HG02588 (cell line): ENCODE results near the gene GABRB1.

Experiments
- ATAC-seq: cut with Tn5 transposase; IDR thresholded peaks from one replicate; pipeline ENCODE4 v1.9.1; 2021; ENCODE audit warnings: mild to moderate bottlenecking, moderate library complexity; ENCODE audit not compliant: unreplicated experiment

The GABRB1 gene

DNA sequence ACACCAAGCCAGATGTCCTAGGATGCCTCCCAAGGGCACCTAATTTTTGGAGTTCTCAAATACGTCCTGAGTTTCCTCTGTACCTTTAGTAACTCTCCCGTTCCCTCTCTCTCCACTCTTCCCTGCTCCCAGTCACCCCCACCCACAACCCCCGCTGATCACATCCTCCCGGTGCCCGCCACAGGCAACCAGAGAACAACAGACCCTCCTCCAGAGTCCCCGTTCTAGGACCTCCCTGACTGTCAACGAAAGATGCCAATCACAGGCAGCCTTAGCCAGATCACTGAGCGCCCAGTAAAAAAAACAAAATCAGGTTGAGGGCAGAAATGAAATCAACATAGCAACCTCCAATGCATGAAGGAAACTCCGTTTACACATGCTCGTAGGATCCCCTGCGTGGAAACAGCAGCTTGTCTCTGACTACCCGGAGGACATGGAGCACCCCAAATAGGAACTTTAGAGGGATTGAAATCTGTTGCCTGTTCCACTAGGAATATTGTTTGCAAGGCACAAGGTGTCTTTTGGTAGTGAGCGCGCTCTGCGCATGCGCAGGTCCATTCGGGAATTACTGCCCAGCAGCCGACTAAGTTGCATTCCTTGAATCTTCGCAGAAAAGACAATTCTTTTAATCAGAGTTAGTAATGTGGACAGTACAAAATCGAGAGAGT lies at the start of gene GABRB1:
Gene GABRB1 (plus strand): TSS at position 557 of the 668 bp plus-strand sequence.
- no peak for ATAC-seq

DNA sequence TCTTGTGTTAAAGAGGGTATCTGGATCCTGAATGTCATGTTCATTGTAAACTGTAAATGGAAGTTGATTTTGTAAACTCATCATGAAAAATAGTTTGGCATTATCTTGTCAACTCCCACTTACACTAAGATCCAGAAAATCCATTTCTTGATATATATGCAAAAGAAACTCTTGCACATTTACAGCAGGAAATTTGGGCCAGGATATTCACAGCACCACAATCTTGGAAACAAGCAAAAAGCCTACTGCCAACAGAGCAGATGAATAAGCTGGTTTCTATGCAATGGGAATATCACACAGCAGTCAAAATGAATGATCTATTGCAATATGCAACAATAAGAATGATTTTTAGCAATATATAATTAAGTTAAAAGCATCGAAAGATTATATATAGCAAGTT lies 46.6 kb upstream of the GABRB1 start:
- no peak for ATAC-seq

DNA sequence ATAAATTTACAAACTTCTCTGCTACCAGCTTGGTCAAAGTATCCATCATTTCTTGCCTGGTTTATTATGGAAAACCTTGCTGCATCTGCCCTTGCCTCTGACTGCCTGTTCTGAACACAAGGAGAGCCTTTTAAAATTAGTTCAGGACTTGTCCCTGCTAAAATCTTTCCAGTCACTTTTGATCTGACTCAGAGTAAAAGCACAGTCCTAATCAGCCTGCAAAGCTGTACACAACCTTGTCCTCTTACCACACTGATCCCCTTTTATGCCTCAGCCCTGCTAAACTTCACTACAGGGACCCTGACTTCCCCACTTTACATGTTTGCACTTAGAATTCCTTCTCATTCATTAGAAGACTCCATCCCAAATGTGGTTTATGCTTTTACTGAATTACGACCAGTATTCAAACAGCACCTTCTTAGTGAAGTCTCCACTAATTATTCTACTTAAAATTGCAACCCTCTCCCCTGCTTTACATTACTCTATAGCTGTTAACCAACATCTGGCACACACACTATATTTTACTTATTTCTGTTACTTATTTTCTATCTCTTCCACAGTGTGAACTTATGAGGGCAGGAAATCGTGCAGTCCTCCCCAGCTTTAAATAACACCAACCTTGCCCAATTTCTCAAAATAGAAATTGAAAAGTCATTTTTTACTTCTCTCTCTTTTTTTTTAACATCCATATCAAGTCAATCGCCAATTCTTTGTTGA lies 44.3 kb upstream of the GABRB1 start:
- ATAC-seq: no peak

GRCh38 chr4:46992338-46992737 lies 39.0 kb upstream of the GABRB1 start:
- no peak for ATAC-seq

- ATAC-seq: no peak
Observed at GRCh38 chr4:46993075-46994006, 38.0 kb upstream of the GABRB1 start, which contains the start of gene GABRA4. Gene GABRA4, minus strand, starts transcription at chr4:46993581. Its CDS starts 157 bp downstream, at chr4:46993424.

DNA sequence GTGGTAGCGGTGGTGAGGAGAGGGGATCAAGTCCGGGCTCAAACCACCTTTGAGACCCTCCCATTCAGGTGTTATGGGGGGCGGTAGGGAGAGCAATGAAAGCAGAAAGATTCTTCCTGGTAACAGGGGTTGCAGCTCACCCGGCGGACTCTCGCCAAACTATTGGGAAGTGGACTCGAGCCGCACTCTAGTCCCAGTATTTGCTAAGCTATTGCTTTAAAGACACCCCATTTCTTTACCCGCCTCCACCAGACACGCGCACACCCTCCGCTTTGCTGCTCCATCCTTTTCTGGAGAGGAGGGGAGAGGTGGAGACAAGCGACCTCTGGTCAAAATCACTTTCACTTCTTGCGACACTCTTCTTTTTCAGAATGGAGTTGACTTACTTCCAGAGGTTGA lies 37.4 kb upstream of the GABRB1 start:
- no peak for ATAC-seq

GRCh38 chr4:46999566-46999965 lies 31.8 kb upstream of the GABRB1 start:
- no peak for ATAC-seq

DNA sequence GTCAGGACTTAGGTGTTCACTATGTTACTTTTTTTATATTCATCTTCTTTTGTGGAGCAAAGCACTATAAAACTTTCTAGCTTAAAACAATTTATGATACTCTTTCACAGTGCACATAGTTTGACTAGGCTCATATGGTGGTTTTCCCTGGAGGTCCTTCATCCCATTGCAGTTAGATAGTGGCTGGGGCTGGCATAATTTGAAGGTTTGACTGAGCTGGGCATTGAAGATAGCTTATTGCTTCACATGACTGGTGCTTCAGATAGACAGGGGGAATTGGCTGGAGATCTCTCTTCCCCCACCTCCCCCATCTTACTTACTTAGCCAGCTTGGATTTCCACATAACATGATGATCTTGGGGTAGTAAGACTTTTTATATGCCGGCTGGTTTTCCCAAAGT lies 31.0 kb upstream of the GABRB1 start:
- no peak for ATAC-seq

- no peak for ATAC-seq
Observed at GRCh38 chr4:47002580-47002979, 28.8 kb upstream of the GABRB1 start.

GRCh38 chr4:47010347-47010911 lies 20.9 kb upstream of the GABRB1 start:
- no peak for ATAC-seq

DNA sequence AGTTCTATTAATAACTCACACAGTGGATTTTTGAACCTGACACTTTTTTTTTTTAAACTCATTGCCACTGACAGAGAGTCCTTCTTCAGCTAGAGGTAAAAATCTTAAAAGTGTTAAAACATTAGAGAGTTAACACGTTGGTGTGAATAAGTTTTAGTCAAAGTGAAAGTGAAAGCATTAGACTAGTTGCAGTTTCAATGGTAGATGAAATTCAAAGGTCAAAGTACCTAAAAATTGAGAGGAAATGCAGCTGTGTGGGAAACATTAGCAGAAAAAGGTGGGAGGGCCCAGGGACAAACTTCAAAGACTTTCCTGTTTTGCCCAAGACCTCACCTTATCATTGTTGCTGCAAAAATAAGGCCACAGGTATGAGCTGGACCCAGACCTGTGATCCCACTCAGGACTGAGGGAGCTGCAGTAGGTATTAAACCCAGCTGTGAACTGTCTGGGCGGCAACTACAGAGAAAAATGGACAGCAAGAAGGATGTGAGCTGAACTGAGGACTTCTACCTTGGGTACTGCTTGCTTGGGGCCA lies 20.4 kb upstream of the GABRB1 start:
- peak; percentile 86 for ATAC-seq

GRCh38 chr4:47012676-47013075 lies 18.7 kb upstream of the GABRB1 start:
- no peak for ATAC-seq

- no peak for ATAC-seq
Observed at GRCh38 chr4:47013373-47013772, 18.0 kb upstream of the GABRB1 start.

DNA sequence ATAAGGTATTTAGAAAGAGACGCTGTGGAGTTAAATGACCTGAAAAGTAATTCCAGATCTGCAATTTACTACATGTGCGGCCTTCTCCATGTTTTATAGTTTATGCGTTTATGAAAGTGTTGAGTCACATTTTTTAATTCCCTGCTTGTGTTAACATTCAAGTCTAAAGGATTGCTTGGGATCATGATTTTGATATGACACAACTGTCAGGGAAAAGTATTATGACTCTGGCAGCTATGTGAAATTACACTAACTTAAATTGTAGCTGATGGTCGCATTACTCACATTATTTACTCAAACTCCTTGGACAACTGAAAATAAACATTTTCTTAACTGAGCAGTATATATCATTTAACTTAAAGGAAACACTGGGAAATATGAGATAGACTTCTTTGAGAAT lies 14.3 kb upstream of the GABRB1 start:
- no peak for ATAC-seq

GRCh38 chr4:47017494-47017893 lies 13.9 kb upstream of the GABRB1 start:
- ATAC-seq: no peak

DNA sequence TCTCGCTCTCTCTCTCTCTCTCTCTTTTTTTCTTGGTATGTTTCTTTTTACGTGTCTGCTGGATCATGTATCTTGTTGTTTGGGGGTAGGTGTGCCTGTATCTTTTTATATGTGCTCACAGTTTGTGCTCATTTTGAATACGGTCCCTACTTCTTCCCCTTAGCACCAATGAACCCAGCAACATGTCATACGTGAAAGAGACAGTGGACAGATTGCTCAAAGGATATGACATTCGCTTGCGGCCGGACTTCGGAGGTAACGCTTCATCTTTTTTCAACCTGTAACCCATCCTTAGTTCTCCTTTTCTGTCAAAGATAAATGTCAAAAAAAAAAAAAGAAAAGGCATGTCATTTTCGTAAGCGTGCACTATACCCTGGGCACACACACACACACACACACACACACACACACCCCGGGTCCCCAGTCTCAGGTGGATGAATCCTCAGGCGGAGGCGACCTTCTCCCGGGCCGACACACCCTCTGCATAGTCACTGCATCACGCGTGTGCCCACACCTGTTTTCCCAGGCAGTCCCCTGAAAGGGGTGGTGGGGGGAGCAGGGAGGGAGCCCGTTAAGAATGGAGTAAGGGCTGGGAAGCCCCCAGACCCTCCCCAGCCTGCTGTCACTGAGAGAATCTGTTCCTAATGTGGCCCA lies 511 bp downstream of the GABRB1 start:
- ATAC-seq: no peak

DNA sequence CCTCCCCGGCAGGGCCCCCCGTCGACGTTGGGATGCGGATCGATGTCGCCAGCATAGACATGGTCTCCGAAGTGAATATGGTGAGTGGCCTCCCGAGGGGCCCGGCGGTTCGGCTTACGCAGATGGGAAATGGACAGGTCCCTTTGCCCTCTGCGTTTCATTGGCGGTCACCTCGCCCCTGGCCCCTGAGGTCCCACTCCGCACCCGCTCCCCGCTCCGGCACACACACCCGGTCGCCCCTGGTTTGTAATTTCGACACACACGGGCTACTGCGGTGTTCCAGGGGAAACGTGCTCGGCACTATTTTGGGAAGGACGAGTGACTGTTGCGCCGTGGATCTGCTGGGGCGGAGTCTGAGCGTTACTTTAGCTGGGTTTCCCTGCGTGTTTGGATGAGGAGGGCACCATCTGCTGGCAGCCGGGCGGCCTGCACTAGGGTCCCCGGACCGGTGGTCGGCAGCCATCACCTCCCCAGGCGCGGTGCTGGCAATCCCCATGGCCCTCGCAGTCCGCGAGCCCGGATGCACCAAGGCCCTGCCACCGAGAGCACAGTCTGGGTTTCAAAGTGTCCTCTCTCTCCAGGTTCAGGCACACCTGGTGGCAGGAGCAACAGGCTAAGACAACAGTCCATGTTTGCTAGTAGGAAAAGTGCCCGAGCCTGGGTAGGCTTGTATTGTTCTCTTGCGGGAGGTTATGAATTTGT lies 1.2 kb downstream of the GABRB1 start:
- peak; percentile 93 for ATAC-seq

DNA sequence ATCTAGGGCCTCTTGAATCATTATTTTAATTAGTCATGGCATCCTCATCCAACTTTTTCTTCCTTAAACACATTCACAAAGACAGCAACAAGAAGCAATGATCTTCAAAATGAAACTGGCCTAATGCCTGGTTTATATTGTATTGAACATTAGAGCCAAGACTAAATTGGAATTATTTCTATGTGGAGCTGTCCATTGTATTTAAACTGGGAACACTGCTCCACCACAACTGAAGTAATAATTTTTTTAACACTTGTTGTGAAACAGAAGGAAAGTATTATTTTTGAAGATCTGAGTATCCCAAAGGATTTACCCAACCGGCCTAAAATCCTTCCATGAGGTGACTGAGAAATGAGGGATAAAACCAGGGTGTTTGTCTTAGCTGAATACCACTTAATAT lies 6.9 kb downstream of the GABRB1 start:
- no peak for ATAC-seq

DNA sequence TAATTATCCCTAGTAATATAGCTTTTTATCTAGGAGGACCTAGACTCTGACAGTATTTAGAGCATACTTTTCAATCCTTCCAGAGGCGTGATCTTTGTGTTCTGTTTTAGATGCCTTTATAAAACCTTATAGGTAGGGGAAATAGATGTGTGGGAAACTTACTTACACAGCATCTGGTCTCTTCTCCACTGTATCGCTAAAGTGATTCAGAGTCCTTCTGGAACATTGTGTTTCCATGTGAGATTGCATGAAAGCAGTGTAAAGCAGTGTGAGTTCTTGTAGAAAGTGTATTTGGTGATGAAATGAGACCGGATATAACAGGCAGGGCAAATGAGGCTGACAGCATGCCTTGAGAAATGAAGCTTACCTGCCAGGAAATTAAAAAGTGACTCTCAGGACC lies 9.5 kb downstream of the GABRB1 start:
- no peak for ATAC-seq

DNA sequence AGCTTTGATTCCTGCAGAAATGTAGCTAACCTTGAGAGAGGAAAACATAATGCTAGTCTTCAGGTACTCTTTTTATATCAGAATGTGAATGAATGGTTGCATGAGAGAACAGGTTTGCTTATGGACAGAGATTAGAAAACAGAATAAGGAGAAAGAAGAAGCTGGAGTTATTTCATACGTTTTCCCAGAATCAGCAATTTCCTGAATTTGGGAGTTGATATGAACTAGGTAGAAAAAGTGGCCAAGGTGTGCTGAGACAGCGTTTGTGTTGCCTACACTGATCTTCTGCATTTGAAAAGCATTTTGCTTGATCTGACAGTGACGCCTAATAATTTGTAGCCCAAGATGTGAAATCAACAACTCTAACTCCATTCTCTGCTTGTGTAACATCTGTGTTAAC lies 12.5 kb downstream of the GABRB1 start:
- no peak for ATAC-seq
